Right forelimb (tissue), 1 donor: ENCODE measurements around the gene SPTLC3.

Source experiments
- DNase-seq: peaks from one replicate; pipeline ENCODE4 v3.0.0-alpha.2; 2018

Gene SPTLC3

GRCh38 chr20:13142143-13142542 is 133.4 kb downstream of the SPTLC3 start:
- no peak for DNase-seq

GRCh38 chr20:13147071-13147963 is 138.5 kb downstream of the SPTLC3 start:
- DNase-seq: no peak

- no peak for DNase-seq
Observed at GRCh38 chr20:13147971-13148370, 139.2 kb downstream of the SPTLC3 start.

- no peak for DNase-seq
Observed at GRCh38 chr20:13148402-13148801, 139.6 kb downstream of the SPTLC3 start.

- DNase-seq: no peak
Observed at GRCh38 chr20:13148961-13149360, 140.2 kb downstream of the SPTLC3 start.

- peak; percentile 49 for DNase-seq
Observed at GRCh38 chr20:13149371-13150105, 140.8 kb downstream of the SPTLC3 start.

GRCh38 chr20:13158369-13158768 is 149.6 kb downstream of the SPTLC3 start:
- DNase-seq: no peak

- no peak for DNase-seq
Observed at GRCh38 chr20:13159889-13160288, 151.1 kb downstream of the SPTLC3 start.

- DNase-seq: no peak
Observed at GRCh38 chr20:13165203-13165602, 156.4 kb downstream of the SPTLC3 start.

GRCh38 chr20:13166011-13166410 is 157.2 kb downstream of the SPTLC3 start:
- DNase-seq: no peak

GRCh38 chr20:13166437-13166836 is 157.7 kb downstream of the SPTLC3 start:
- no peak for DNase-seq

GRCh38 chr20:13169086-13169485 is 160.3 kb downstream of the SPTLC3 start:
- DNase-seq: no peak

GRCh38 chr20:13170771-13171170 is 162.0 kb downstream of the SPTLC3 start:
- no peak for DNase-seq

GRCh38 chr20:13173201-13173600 is 164.4 kb downstream of the SPTLC3 start:
- DNase-seq: no peak

GRCh38 chr20:13174402-13174801 is 165.6 kb downstream of the SPTLC3 start:
- no peak for DNase-seq

- DNase-seq: no peak
Observed at GRCh38 chr20:13180986-13181889, 172.5 kb downstream of the SPTLC3 start.

GRCh38 chr20:13183005-13183404 is 174.2 kb downstream of the SPTLC3 start:
- DNase-seq: no peak

- DNase-seq: no peak
Observed at GRCh38 chr20:13186043-13186774, 177.4 kb downstream of the SPTLC3 start.

GRCh38 chr20:13187899-13188298 is 179.1 kb downstream of the SPTLC3 start:
- DNase-seq: no peak

- DNase-seq: no peak
Observed at GRCh38 chr20:13199279-13199678, 190.5 kb downstream of the SPTLC3 start.

- no peak for DNase-seq
Observed at GRCh38 chr20:13200767-13201500, 192.2 kb downstream of the SPTLC3 start.

- no peak for DNase-seq
Observed at GRCh38 chr20:13202565-13202964, 193.8 kb downstream of the SPTLC3 start.
